ENCODE results near the gene PIRT. TPM values are rescaled to one million over a fixed set of nuclear protein-coding genes. Genes with fewer than 3 reads are reported as not detected.

The PIRT gene
- total RNA-seq, 4 donors from 2014 or later, result 0.97 TPM; not detected in 3

- no peaks in the 10 kb centered on the region for H3K9me3 ChIP-seq
- H3K4me3 ChIP-seq, result no peak overlapping the region
- intact Hi-C loops (cut with DNase I; ENCODE audit: low total_unique reads), result no loop called here
- no peaks in the 10 kb centered on the region for H3K4me1 ChIP-seq
- DNase-seq, result no peak
- no peak overlapping the region for H3K27ac ChIP-seq
- TF ChIP-seq CTCF (IDR thresholded peaks at IDR 0.05) (no peak), POLR2A (IDR thresholded peaks at IDR 0.05) (no peak)
- no peaks in the 10 kb centered on the region for H3K27me3 ChIP-seq
- no peaks in the 10 kb centered on the region for H3K36me3 ChIP-seq
Measured at GRCh38 chr17:10845388-10845751, 7.5 kb upstream of the PIRT start.

DNA sequence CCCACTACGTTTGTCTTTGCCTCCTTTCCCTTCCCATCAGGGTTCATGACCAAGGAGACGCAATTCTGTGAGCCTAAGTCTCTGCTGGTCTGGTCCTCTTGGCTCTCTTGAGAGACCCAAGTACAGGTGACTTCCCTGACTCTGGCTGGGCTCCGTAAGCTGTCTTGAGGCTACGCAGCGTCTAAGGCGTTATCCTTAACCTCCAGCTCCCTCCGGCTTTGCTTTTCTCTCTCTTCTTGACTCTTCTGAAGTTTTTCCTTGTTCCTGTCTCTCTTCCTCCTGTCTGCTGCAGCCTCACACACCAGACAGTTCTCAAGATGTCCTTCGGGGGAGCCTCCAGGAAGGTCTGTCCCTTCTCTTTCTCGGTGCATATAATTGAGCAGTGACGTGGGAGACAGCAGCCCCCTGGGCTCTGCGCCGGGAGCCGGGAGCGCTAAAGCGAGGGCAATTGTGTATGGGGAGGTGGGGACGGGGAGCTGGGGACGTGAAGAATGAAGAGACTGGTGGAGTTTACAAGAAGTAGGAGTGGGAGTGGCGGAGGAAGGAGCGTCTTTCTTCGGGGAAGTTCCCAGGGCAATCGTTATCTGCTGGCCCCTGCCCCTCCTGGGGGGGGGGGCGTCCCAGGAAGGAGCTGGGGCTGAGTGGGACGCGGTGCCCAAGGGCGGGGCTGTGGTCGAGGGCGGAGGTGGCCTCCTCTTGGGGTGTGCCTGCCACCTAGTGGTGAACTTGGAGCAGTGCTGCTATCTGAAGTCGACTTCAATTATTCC is 6.9 kb upstream of the PIRT start:
- DNase-seq, result peak; percentile 74 to 76
- peak overlapping the region; percentile 38 to 44 for H3K4me3 ChIP-seq
- no peak for TF ChIP-seq POLR2A (IDR thresholded peaks at IDR 0.05)
- peak; percentile 87 to 96 (median 95) for TF ChIP-seq CTCF (IDR thresholded peaks at IDR 0.05)
- no peaks in the 10 kb centered on the region for H3K36me3 ChIP-seq
- no peaks in the 10 kb centered on the region for H3K27me3 ChIP-seq
- H3K27ac ChIP-seq, result no peak overlapping the region
- intact Hi-C loops (cut with DNase I; ENCODE audit: low total_unique reads), result loop anchor here (5.0 kb wide), 1 partner anchor 198 kb away; no protein-coding TSS in a partner anchor
- no peaks in the 10 kb centered on the region for H3K4me1 ChIP-seq
- H3K9me3 ChIP-seq, result no peaks in the 10 kb centered on the region

- no peak overlapping the region for H3K27ac ChIP-seq
- intact Hi-C loops (cut with DNase I; ENCODE audit: low total_unique reads), result loop anchor here (5.0 kb wide), 1 partner anchor 197 kb away; no protein-coding TSS in a partner anchor
- no peaks in the 10 kb centered on the region for H3K9me3 ChIP-seq
- H3K4me3 ChIP-seq, result no peak overlapping the region
- no peaks in the 10 kb centered on the region for H3K27me3 ChIP-seq
- peak in 1 of 2 donors; percentile 30 for DNase-seq
- no peaks in the 10 kb centered on the region for H3K36me3 ChIP-seq
- H3K4me1 ChIP-seq, result no peaks in the 10 kb centered on the region
- TF ChIP-seq CTCF (IDR thresholded peaks at IDR 0.05) (no peak), POLR2A (IDR thresholded peaks at IDR 0.05) (no peak)
Measured at GRCh38 chr17:10843811-10844210, 5.9 kb upstream of the PIRT start.

GRCh38 chr17:10842658-10843057 is 4.8 kb upstream of the PIRT start:
- H3K9me3 ChIP-seq, result no peaks in the 10 kb centered on the region
- H3K27ac ChIP-seq, result no peak overlapping the region
- intact Hi-C loops (cut with DNase I; ENCODE audit: low total_unique reads), result loop anchor here (5.0 kb wide), 1 partner anchor 195 kb away; no protein-coding TSS in a partner anchor
- H3K36me3 ChIP-seq, result no peaks in the 10 kb centered on the region
- no peaks in the 10 kb centered on the region for H3K4me1 ChIP-seq
- no peak for DNase-seq
- no peaks in the 10 kb centered on the region for H3K27me3 ChIP-seq
- no peak for TF ChIP-seq POLR2A (IDR thresholded peaks at IDR 0.05)
- no peak for TF ChIP-seq CTCF (IDR thresholded peaks at IDR 0.05)
- no peak overlapping the region for H3K4me3 ChIP-seq

- TF ChIP-seq CTCF (IDR thresholded peaks at IDR 0.05), result no peak
- TF ChIP-seq POLR2A (IDR thresholded peaks at IDR 0.05), result no peak
- Histone ChIP-seq H3K9me3 (no peaks in the 10 kb centered on the region), H3K4me1 (no peaks in the 10 kb centered on the region), H3K4me3 (no peak overlapping the region), H3K27ac (no peak overlapping the region), H3K36me3 (no peaks in the 10 kb centered on the region), H3K27me3 (no peaks in the 10 kb centered on the region)
- DNase-seq, result no peak
- intact Hi-C loops (cut with DNase I; ENCODE audit: low total_unique reads), result no loop called here
Measured at GRCh38 chr17:10838682-10839081, 795 bp upstream of the PIRT start.
